Endothelial cell of umbilical vein (primary cell): ENCODE measurements around the gene HNRNPU. TPM values are rescaled to one million over a fixed set of nuclear protein-coding genes. Genes with fewer than 3 reads are reported as not detected.

Experiments used
- BruUV-seq: library from RNA; stranded (reverse); fragments of 400-500 nt; replicated peaks from 2 replicates; lab custom pipeline; 2021; lab: Mats Ljungman, UMichigan
- CTCF ChIA-PET: fragments of 300-600, 350-600 bp; sonication (Branson Sonifier 250); formaldehyde crosslinking; loops from one replicate; lab custom pipeline; 2021; ENCODE audit warnings: antibody characterized with exemption, inconsistent platforms; lab: Charles Lee
- POLR2A ChIA-PET: fragments of 300-600, 350-600 bp; sonication (Branson Sonifier 250); formaldehyde crosslinking; loops from one replicate; lab custom pipeline; 2021; ENCODE audit warnings: antibody characterized with exemption, inconsistent platforms; lab: Charles Lee
- DNase-seq: peaks from one replicate; pipeline ENCODE4 v3.0.0-alpha.2; 2011; ENCODE audit warnings: low read depth, low spot score
- FAIRE-seq: peaks from 2 replicates; lab custom pipeline; 2011; peaks lifted over from hg19 to GRCh38; lab: Jason Lieb, UNC
- H2AFZ ChIP-seq: 2 replicates; pipeline ENCODE4 v1.6.0; 2012; ENCODE audit warnings: low read depth, low read length, control low read depth, inconsistent platforms
- H3K27ac ChIP-seq: 2 replicates; pipeline ENCODE4 v1.5.1; 2011; ENCODE audit warnings: low read depth, mild to moderate bottlenecking, control low read depth, low read length, moderate library complexity; ENCODE audit not compliant: insufficient read depth
- H3K27me3 ChIP-seq, 2 experiments: 2 replicates each; pipeline versions ENCODE4 v1.6.0 to v1.6.1; 2011; ENCODE audit warnings: low read length in 2 of 2, mixed read lengths in 1 of 2; ENCODE audit not compliant: control insufficient read depth in 2 of 2, insufficient read depth in 2 of 2
- H3K36me3 ChIP-seq, 2 experiments: 2 replicates in 1 of 2; 3 replicates in 1 of 2; pipeline ENCODE4 v1.5.1; 2011; ENCODE audit warnings: low read length in 2 of 2, mild to moderate bottlenecking in 1 of 2, moderate library complexity in 1 of 2; ENCODE audit not compliant: control insufficient read depth in 2 of 2, insufficient read depth in 2 of 2; ENCODE audit errors: extremely low read depth in 1 of 2
- H3K4me1 ChIP-seq: 3 replicates; pipeline ENCODE4 v1.5.1; 2011; ENCODE audit warnings: mild to moderate bottlenecking, low read length; ENCODE audit not compliant: control insufficient read depth, insufficient read depth; ENCODE audit errors: extremely low read depth
- H3K4me2 ChIP-seq: 2 replicates; pipeline ENCODE4 v1.6.1; 2011; ENCODE audit warnings: low read length, control low read depth, mixed read lengths; ENCODE audit not compliant: insufficient read depth
- H3K4me3 ChIP-seq, 3 experiments: fragments of 200-600 bp in 1 of 3; sonication (generic), shearing (Covaris generic) in 1 of 3; replicated peaks in 1 of 3; 2 replicates each; pipeline ENCODE4 v1.5.1; 2011 to 2016; ENCODE audit warnings: control low read depth in 3 of 3, low read length in 3 of 3, mild to moderate bottlenecking in 2 of 3, inconsistent platforms in 1 of 3, low read depth in 1 of 3, moderate library complexity in 1 of 3; ENCODE audit not compliant: insufficient read depth in 1 of 3
- H3K79me2 ChIP-seq: 2 replicates; pipeline ENCODE4 v1.6.0; 2012; ENCODE audit warnings: low read length, inconsistent platforms; ENCODE audit not compliant: control insufficient read depth, insufficient read depth
- H3K9ac ChIP-seq: replicated peaks from 2 replicates; pipeline ENCODE3; 2011; ENCODE audit warnings: low read length, control low read depth; ENCODE audit not compliant: insufficient read depth; ENCODE audit errors: extremely low read depth
- H3K9me1 ChIP-seq: replicated peaks from 3 replicates; pipeline ENCODE4 v1.6.0; 2011; ENCODE audit warnings: mild to moderate bottlenecking, low read length; ENCODE audit not compliant: control insufficient read depth, insufficient read depth; ENCODE audit errors: extremely low read depth
- H3K9me3 ChIP-seq: replicated peaks from 2 replicates; pipeline ENCODE4 v1.5.1; 2012; ENCODE audit warnings: low read length, inconsistent platforms; ENCODE audit not compliant: control insufficient read depth, insufficient read depth
- H4K20me1 ChIP-seq: replicated peaks from 2 replicates; pipeline ENCODE3; 2011; ENCODE audit warnings: mild to moderate bottlenecking, low read length; ENCODE audit not compliant: control insufficient read depth, insufficient read depth; ENCODE audit errors: extremely low read depth
- EZH2 ChIP-seq: IDR thresholded peaks from 2 replicates; pipeline ENCODE4 v1.6.1; 2012; ENCODE audit warnings: borderline replicate concordance, low read depth, mild to moderate bottlenecking, moderate library complexity, low read length, inconsistent platforms; ENCODE audit not compliant: severe bottlenecking
- FOS ChIP-seq: IDR thresholded peaks from 2 replicates; pipeline ENCODE4 v1.6.1; 2011; ENCODE audit warnings: mild to moderate bottlenecking, low read length, moderate library complexity, borderline replicate concordance; ENCODE audit not compliant: insufficient read depth
- GATA2 ChIP-seq: IDR thresholded peaks from 2 replicates; pipeline ENCODE4 v1.7.0; 2011; ENCODE audit warnings: low read depth, mild to moderate bottlenecking, moderate library complexity, mixed read lengths, low read length; ENCODE audit not compliant: insufficient read length, insufficient read depth
- JUN ChIP-seq: IDR thresholded peaks from 2 replicates; pipeline ENCODE4 v1.6.1; 2011; ENCODE audit warnings: borderline replicate concordance, low read depth; ENCODE audit not compliant: insufficient read length, insufficient read depth
- MYC ChIP-seq: IDR thresholded peaks from one replicate; pipeline ENCODE4 v1.6.1; 2011; ENCODE audit warnings: mild to moderate bottlenecking, low read depth, low read length
- POLR2A ChIP-seq: IDR thresholded peaks from 2 replicates; pipeline ENCODE4 v1.6.1; 2012; ENCODE audit warnings: low read depth, mild to moderate bottlenecking, control low read depth, low read length
- POLR2AphosphoS5 ChIP-seq: IDR thresholded peaks from 2 replicates; pipeline ENCODE4 v1.6.1; 2012; ENCODE audit warnings: low read depth, mild to moderate bottlenecking, control low read depth, low read length, moderate library complexity; ENCODE audit not compliant: insufficient read depth
- dilution Hi-C: fragments of 300-500 bp; cut with MboI; formaldehyde crosslinking; loops from one replicate; pipeline ENCODE4 v1.15.0; 2019; ENCODE audit warnings: low sequenced_read_pairs; ENCODE audit not compliant: extremely low pct_ligation_motif_present
- intact Hi-C: fragments of 100-400 bp; cut with micrococcal nuclease; formaldehyde crosslinking; loops from one replicate; pipeline ENCODE4 v1.10.0; 2022
- polyA plus RNA-seq, 4 experiments: library from polyadenylated mRNA; depleted of rRNA in 3 of 4; stranded (reverse) in 3 of 4; unstranded in 1 of 4; fragments of >200 nt; gene quantifications; 2 replicates each; pipeline versions ENCODE4 v1.2.1 to v1.2.3, GENCODE V29; 2011 to 2012; ENCODE audit warnings: missing spikeins in 1 of 4
- total RNA-seq: library from RNA; stranded (reverse); gene quantifications from 2 replicates; pipeline ENCODE4 v1.2.3, GENCODE V29; 2021
- TF ChIP-seq, protein P1 (sequence below), 2 donors: IDR thresholded peaks; 1 replicate in 1 of 2; 2 replicates in 1 of 2; pipeline ENCODE4 v1.5.1; 2011; ENCODE audit warnings: low read length in 2 of 2, mild to moderate bottlenecking in 2 of 2, moderate library complexity in 2 of 2, control low read depth in 1 of 2, inconsistent platforms in 1 of 2, low read depth in 1 of 2; ENCODE audit not compliant: insufficient read depth in 1 of 2; ENCODE audit errors: extremely low read depth in 1 of 2
- TF ChIP-seq, protein P2 (sequence below): IDR thresholded peaks from 2 replicates; pipeline ENCODE4 v1.6.1; 2011; ENCODE audit not compliant: insufficient read depth, insufficient read length

Gene HNRNPU
- total and polyA plus RNA-seq, 2 donors (not counting 3 experiments of a cell fraction or from before 2014, with no cell fraction given), result 68.7 to 417 TPM

DNA sequence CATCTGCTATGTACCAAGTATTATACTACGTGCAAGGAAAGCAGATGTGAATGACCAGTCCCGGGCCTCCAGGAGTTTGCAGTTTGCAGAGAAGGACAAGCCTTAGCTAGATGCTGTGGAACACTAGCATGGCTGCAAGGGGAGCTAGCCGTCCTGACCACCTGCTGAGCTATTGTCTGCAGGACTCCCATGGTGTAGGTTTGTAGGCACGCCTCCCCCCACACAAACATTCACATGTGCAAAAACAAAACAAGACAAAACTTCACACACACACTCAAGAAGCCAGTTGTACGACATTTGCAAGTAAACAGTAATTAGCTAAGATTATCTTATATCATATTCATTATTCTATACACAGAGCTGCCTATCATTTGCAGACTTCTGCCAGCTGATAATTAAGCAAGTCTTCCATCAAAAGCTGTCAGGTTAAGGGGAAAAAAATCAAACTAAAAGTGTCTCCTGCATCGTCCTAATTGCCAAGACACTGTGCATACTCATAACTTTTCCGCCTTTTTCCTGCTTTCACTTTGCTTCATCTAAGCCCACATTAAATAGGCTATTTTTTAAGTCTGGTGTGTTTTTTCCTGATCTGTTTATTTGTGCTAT is 10.7 kb upstream of the HNRNPU start:
- ChIA-PET CTCF (interaction anchor here (1.0 to 2.1 kb wide), 2 partner anchors 11 to 167 kb away, joined by 4 to 5 read pairs; partner anchors contain the start of gene HNRNPU), POLR2A (interaction anchor here (0.6 kb wide), 1 partner anchor 139 kb away, joined by 8 read pairs; no protein-coding TSS in a partner anchor)
- Histone ChIP-seq H3K4me2 (no peak overlapping the region), H3K9me1 (no peaks in the 10 kb centered on the region), H3K9ac (no peak overlapping the region), H3K27me3 (no peaks in the 10 kb centered on the region), H3K4me1 (no peaks in the 10 kb centered on the region), H3K36me3 (no peaks in the 10 kb centered on the region), H3K4me3 (no peak overlapping the region), H3K79me2 (no peaks in the 10 kb centered on the region), H2AFZ (no peak overlapping the region), H3K27ac (no peak overlapping the region), H4K20me1 (no peaks in the 10 kb centered on the region), H3K9me3 (no peaks in the 10 kb centered on the region)
- dilution Hi-C loops (no loop called here), intact Hi-C loops (no loop called here)
- DNase-seq (no peak), FAIRE-seq (no peak)
- BruUV-seq, result no TSS peak
- no peak for TF ChIP-seq EZH2
- TF ChIP-seq FOS, result no peak
- no peak for TF ChIP-seq POLR2AphosphoS5
- TF ChIP-seq, protein P1, sequence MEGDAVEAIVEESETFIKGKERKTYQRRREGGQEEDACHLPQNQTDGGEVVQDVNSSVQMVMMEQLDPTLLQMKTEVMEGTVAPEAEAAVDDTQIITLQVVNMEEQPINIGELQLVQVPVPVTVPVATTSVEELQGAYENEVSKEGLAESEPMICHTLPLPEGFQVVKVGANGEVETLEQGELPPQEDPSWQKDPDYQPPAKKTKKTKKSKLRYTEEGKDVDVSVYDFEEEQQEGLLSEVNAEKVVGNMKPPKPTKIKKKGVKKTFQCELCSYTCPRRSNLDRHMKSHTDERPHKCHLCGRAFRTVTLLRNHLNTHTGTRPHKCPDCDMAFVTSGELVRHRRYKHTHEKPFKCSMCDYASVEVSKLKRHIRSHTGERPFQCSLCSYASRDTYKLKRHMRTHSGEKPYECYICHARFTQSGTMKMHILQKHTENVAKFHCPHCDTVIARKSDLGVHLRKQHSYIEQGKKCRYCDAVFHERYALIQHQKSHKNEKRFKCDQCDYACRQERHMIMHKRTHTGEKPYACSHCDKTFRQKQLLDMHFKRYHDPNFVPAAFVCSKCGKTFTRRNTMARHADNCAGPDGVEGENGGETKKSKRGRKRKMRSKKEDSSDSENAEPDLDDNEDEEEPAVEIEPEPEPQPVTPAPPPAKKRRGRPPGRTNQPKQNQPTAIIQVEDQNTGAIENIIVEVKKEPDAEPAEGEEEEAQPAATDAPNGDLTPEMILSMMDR (IDR thresholded peaks at IDR 0.05; ENCODE audit: extremely low read depth in 1 of 2, insufficient read depth in 1 of 2, low read depth in 1 of 2, low read length in 2 of 2), result no peak
- no peak for TF ChIP-seq POLR2A
- TF ChIP-seq GATA2, result no peak
- TF ChIP-seq, protein P2, sequence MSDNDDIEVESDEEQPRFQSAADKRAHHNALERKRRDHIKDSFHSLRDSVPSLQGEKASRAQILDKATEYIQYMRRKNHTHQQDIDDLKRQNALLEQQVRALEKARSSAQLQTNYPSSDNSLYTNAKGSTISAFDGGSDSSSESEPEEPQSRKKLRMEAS, result no peak
- TF ChIP-seq JUN, result no peak
- TF ChIP-seq MYC, result no peak
